ENCODE measurements around the gene TCP11.

- no peak for TF ChIP-seq CTCF (IDR thresholded peaks at IDR 0.05)
- TF ChIP-seq POLR2A (IDR thresholded peaks at IDR 0.05): no peak
These were observed 57.6 kb downstream of the TCP11 start for GRCh38 chr6:35083507-35083906.
